ENCODE results near the gene C1QTNF4. TPM values are rescaled to one million over a fixed set of nuclear protein-coding genes. Genes with fewer than 3 reads are reported as not detected.

Gene C1QTNF4
- total and polyA plus RNA-seq, 2 of the 4 experiments (the other 2 are of a cell fraction): 0.12 TPM; not detected in 1

DNA sequence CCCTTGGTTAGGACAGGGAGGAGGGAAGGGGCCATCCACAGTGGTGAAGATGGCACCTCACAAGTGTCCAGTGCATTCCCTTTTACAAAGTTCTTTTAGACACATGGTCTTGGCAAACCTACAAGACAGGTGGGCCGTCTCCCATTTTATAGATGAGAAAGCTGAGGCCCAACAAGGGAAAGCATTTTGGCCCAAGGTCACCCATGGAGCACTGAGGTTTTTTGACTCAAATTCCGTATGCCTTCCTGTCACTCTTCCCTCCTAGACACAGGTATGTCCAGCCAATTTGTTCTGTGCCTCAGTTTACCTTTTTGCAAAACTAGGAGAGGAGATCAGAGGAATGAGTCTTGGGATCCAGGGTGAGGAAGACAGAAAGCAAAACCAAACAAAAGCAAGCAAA, 1.2 kb downstream of the C1QTNF4 start:
- no peak overlapping the region for H3K4me3 ChIP-seq (ENCODE audit: insufficient read depth, low read depth, low read length)
- no TSS peak for BruUV-seq (replicated peaks)
- H2BK120ac ChIP-seq (ENCODE audit: low read depth, low read length): no peak overlapping the region
- no peaks in the 10 kb centered on the region for H3K79me1 ChIP-seq (ENCODE audit: low read depth in 1 of 2, low read length in 2 of 2)
- no peaks in the 10 kb centered on the region for H3K36me3 ChIP-seq (ENCODE audit: control insufficient read depth, insufficient read depth, low read length)
- no peak overlapping the region for H3K4ac ChIP-seq (ENCODE audit: low read depth, low read length)
- H3K4me2 ChIP-seq (ENCODE audit: low read depth, low read length): no peak overlapping the region
- no CpG with 5 or more reads among the region's 2 CpGs for WGBS, 2 experiments (ENCODE audit: extremely low coverage in 2 of 2, insufficient read length in 1 of 2)
- no peak overlapping the region for H2BK15ac ChIP-seq (ENCODE audit: low read depth, low read length)
- H3K4me1 ChIP-seq (ENCODE audit: control insufficient read depth, insufficient read depth, low read length): no peaks in the 10 kb centered on the region
- H4K91ac ChIP-seq (ENCODE audit: insufficient read depth, low read depth, low read length): no peak overlapping the region
- CTCF ChIA-PET: no interaction called here
- H3K23ac ChIP-seq (ENCODE audit: low read depth, low read length): no peak overlapping the region
- H3K9ac ChIP-seq (ENCODE audit: low read depth, low read length): no peak overlapping the region
- H3K27me3 ChIP-seq (ENCODE audit: control insufficient read depth, insufficient read depth, low read length): peaks cover 57% of the 10 kb centered on the region
- no peak overlapping the region for H3K14ac ChIP-seq (replicated peaks; ENCODE audit: low read depth, low read length)
- no peak overlapping the region for H2BK5ac ChIP-seq (ENCODE audit: low read depth, low read length, poor library complexity, severe bottlenecking)
- H2AFZ ChIP-seq (replicated peaks; ENCODE audit: low read length, poor library complexity): no peak overlapping the region
- H2BK20ac ChIP-seq (ENCODE audit: low read depth, low read length): no peak overlapping the region
- DNase-seq (no peak), ATAC-seq (ENCODE audit: low read depth) (no peak)
- H2AK9ac ChIP-seq (replicated peaks; ENCODE audit: low read depth, low read length, poor library complexity): no peak overlapping the region
- H3K27ac ChIP-seq (ENCODE audit: insufficient read depth, low read length): no peak overlapping the region
- H3K9me1 ChIP-seq (ENCODE audit: insufficient read depth, low read length): no peaks in the 10 kb centered on the region
- TF ChIP-seq RCOR1 (IDR thresholded peaks at IDR 0.05; ENCODE audit: insufficient replicate concordance, low read length) (no peak), MXI1 (IDR thresholded peaks at IDR 0.05; ENCODE audit: borderline replicate concordance, low read depth, low read length) (no peak), MAZ (IDR thresholded peaks at IDR 0.05; ENCODE audit: borderline replicate concordance, low read depth, low read length) (no peak), MAFK (IDR thresholded peaks at IDR 0.05; ENCODE audit: low read depth, low read length) (no peak)
- TF ChIP-seq, protein P1, sequence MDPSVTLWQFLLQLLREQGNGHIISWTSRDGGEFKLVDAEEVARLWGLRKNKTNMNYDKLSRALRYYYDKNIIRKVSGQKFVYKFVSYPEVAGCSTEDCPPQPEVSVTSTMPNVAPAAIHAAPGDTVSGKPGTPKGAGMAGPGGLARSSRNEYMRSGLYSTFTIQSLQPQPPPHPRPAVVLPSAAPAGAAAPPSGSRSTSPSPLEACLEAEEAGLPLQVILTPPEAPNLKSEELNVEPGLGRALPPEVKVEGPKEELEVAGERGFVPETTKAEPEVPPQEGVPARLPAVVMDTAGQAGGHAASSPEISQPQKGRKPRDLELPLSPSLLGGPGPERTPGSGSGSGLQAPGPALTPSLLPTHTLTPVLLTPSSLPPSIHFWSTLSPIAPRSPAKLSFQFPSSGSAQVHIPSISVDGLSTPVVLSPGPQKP (IDR thresholded peaks at IDR 0.05; ENCODE audit: borderline replicate concordance, low read depth, low read length): no peak
- H4K5ac ChIP-seq (ENCODE audit: low read depth, low read length): no peak overlapping the region
- H4K20me1 ChIP-seq (ENCODE audit: insufficient read depth, low read length): no peaks in the 10 kb centered on the region
- POLR2A ChIA-PET (ENCODE audit: unreplicated experiment): no interaction called here
- H2AK5ac ChIP-seq (ENCODE audit: low read depth, low read length): no peak overlapping the region
- H3K18ac ChIP-seq (ENCODE audit: low read depth, low read length): no peak overlapping the region
- dilution Hi-C loops (cut with HindIII; ENCODE audit: low sequenced_read_pairs, unreplicated experiment): no loop called here
- H4K8ac ChIP-seq (ENCODE audit: low read depth in 2 of 2, low read length in 2 of 2): no peak overlapping the region
- intact Hi-C loops (cut with micrococcal nuclease): no loop called here
- peaks cover 3% of the 10 kb centered on the region for H3K9me3 ChIP-seq (ENCODE audit: control insufficient read depth, insufficient read depth, low read length)
- H3K56ac ChIP-seq (ENCODE audit: extremely low read depth, insufficient read depth, low read length): no peak overlapping the region
- in situ Hi-C loops (cut with MboI; ENCODE audit: low sequenced_read_pairs): no loop called here
